ENCODE measurements around the gene KCNQ1.

Gene KCNQ1

GRCh38 chr11:2520736-2521035 is 75.9 kb downstream of the KCNQ1 start:
- TF ChIP-seq CTCF (IDR thresholded peaks at IDR 0.05; ENCODE audit: low read depth, low read length, missing control alignments) = no peak
- no peak overlapping the region for H3K4me3 ChIP-seq (ENCODE audit: low read depth, low read length)
- no peak for DNase-seq (ENCODE audit: low read depth)
- in situ Hi-C loops (cut with HindIII; ENCODE audit: low sequenced_read_pairs) = no loop called here

GRCh38 chr11:2521081-2521732 is 76.4 kb downstream of the KCNQ1 start:
- no peak for TF ChIP-seq CTCF (IDR thresholded peaks at IDR 0.05; ENCODE audit: low read depth, low read length, missing control alignments)
- in situ Hi-C loops (cut with HindIII; ENCODE audit: low sequenced_read_pairs) = no loop called here
- DNase-seq (ENCODE audit: low read depth) = no peak
- no peak overlapping the region for H3K4me3 ChIP-seq (ENCODE audit: low read depth, low read length)

- in situ Hi-C loops (cut with HindIII; ENCODE audit: low sequenced_read_pairs) = no loop called here
- DNase-seq (ENCODE audit: low read depth) = no peak
- TF ChIP-seq CTCF (IDR thresholded peaks at IDR 0.05; ENCODE audit: low read depth, low read length, missing control alignments) = no peak
- H3K4me3 ChIP-seq (ENCODE audit: low read depth, low read length) = no peak overlapping the region
These were observed 77.2 kb downstream of the KCNQ1 start for GRCh38 chr11:2521733-2522630.

GRCh38 chr11:2522631-2523255 is 77.9 kb downstream of the KCNQ1 start:
- no peak for DNase-seq (ENCODE audit: low read depth)
- no peak for TF ChIP-seq CTCF (IDR thresholded peaks at IDR 0.05; ENCODE audit: low read depth, low read length, missing control alignments)
- no peak overlapping the region for H3K4me3 ChIP-seq (ENCODE audit: low read depth, low read length)
- in situ Hi-C loops (cut with HindIII; ENCODE audit: low sequenced_read_pairs) = no loop called here

- in situ Hi-C loops (cut with HindIII; ENCODE audit: low sequenced_read_pairs) = no loop called here
- TF ChIP-seq CTCF (IDR thresholded peaks at IDR 0.05; ENCODE audit: low read depth, low read length, missing control alignments) = no peak
- DNase-seq (ENCODE audit: low read depth) = no peak
- no peak overlapping the region for H3K4me3 ChIP-seq (ENCODE audit: low read depth, low read length)
These were observed 79.1 kb downstream of the KCNQ1 start for GRCh38 chr11:2523821-2524391.

- no peak overlapping the region for H3K4me3 ChIP-seq (ENCODE audit: low read depth, low read length)
- no peak for TF ChIP-seq CTCF (IDR thresholded peaks at IDR 0.05; ENCODE audit: low read depth, low read length, missing control alignments)
- no peak for DNase-seq (ENCODE audit: low read depth)
- in situ Hi-C loops (cut with HindIII; ENCODE audit: low sequenced_read_pairs) = no loop called here
These were observed 79.8 kb downstream of the KCNQ1 start for GRCh38 chr11:2524446-2525165.

Measured in astrocyte of the cerebellum (primary cell).